Left ventricle myocardium inferior (tissue), 1 donor: ENCODE results near the gene SCTR. TPM values are rescaled to one million over a fixed set of nuclear protein-coding genes. Genes with fewer than 3 reads are reported as not detected.

Experiments used
- DNase-seq: peaks from one replicate; pipeline ENCODE4 v3.0.0-alpha.2; 2020
- H3K27ac ChIP-seq: fragments of 200-600 bp; replicated peaks from 2 replicates; pipeline ENCODE4 v1.8.0; 2021
- H3K27me3 ChIP-seq: fragments of 200-600 bp; 2 replicates; pipeline ENCODE4 v1.8.0; 2021; ENCODE audit warnings: low read depth
- H3K36me3 ChIP-seq: fragments of 200-600 bp; 2 replicates; pipeline ENCODE4 v1.8.0; 2021
- H3K4me1 ChIP-seq: fragments of 200-600 bp; 2 replicates; pipeline ENCODE4 v1.8.0; 2021
- H3K4me3 ChIP-seq: fragments of 200-600 bp; 2 replicates; pipeline ENCODE4 v1.8.0; 2021; ENCODE audit warnings: mild to moderate bottlenecking, moderate library complexity
- H3K9me3 ChIP-seq: fragments of 200-600 bp; replicated peaks from 2 replicates; pipeline ENCODE4 v1.8.0; 2021
- CTCF ChIP-seq: fragments of 200-600 bp; IDR thresholded peaks from 2 replicates; pipeline ENCODE4 v1.8.0; 2021; ENCODE audit warnings: antibody characterized with exemption, mild to moderate bottlenecking, borderline replicate concordance
- intact Hi-C: fragments of 100-400 bp; cut with micrococcal nuclease; formaldehyde crosslinking; loops from one replicate; pipeline ENCODE4 v1.11.0; 2022
- total RNA-seq: library from RNA; stranded (reverse); fragmentation: NEBNext Ultra II Directional; extraction: Animal tissue kit (Norgen Biotek cat#: 25700); gene quantifications from one replicate; pipeline ENCODE4 v1.2.1, GENCODE V29; 2021
- donor health status: DM: no; HTN: yes; CAD: no; lungs with severe emphysema.

Gene SCTR
- total RNA-seq, 1 donor from 2014 or later, result 1.2 TPM

GRCh38 chr2:119511989-119512388 lies 12.3 kb downstream of the SCTR start:
- Histone ChIP-seq H3K27ac (no peak overlapping the region), H3K36me3 (no peaks in the 10 kb centered on the region), H3K4me1 (no peaks in the 10 kb centered on the region), H3K4me3 (no peak overlapping the region), H3K27me3 (peaks cover 24% of the 10 kb centered on the region), H3K9me3 (no peaks in the 10 kb centered on the region)
- no peak for TF ChIP-seq CTCF
- intact Hi-C loops, result no loop called here
- DNase-seq, result no peak

DNA sequence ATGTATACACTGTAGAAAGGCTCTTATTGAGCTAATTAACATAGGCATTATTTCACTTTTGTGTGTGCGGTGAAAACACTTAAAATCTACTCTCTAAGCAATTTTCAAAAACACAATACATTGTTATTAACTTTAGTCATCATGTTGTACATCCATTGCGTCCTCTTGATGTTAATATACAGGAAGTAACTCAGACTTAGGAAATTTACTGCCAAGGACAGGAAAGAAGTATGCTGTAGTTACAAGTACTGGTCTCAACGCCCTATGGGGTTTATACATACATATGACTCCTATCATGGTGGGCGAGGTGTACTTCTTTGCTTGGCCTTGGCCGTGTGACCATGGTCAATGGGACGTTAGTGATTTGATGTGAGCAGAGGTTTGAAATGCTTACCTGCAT lies 15.5 kb downstream of the SCTR start:
- no peaks in the 10 kb centered on the region for H3K4me1 ChIP-seq
- no peak for TF ChIP-seq CTCF
- DNase-seq, result no peak
- intact Hi-C loops, result no loop called here
- no peak overlapping the region for H3K27ac ChIP-seq
- H3K4me3 ChIP-seq, result no peak overlapping the region
- peaks cover 15% of the 10 kb centered on the region for H3K27me3 ChIP-seq
- H3K36me3 ChIP-seq, result no peaks in the 10 kb centered on the region
- no peaks in the 10 kb centered on the region for H3K9me3 ChIP-seq

DNA sequence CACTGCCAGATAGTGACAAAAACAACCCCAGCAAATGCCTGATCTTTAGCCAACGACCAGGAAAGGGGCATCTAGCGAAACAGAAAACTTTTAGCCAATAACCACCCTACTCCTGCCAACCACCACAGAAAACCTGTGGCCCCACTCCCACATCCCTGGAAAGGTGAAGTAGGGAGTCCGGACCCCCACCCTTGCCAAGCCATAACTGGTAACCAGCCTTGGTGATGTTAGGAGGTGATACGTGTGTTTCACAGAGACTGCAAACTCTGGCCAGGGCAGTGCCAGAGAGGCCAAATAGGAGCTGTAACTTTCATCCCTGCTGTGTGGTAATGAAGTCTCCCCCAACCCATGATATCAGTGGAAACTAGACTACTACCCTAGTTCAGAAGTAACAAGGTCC lies 27.6 kb downstream of the SCTR start:
- peaks cover 24% of the 10 kb centered on the region for H3K4me1 ChIP-seq
- H3K4me3 ChIP-seq, result no peak overlapping the region
- peaks cover 18% of the 10 kb centered on the region for H3K27me3 ChIP-seq
- peaks cover 36% of the 10 kb centered on the region for H3K9me3 ChIP-seq
- no peak for DNase-seq
- TF ChIP-seq CTCF, result no peak
- no peak overlapping the region for H3K27ac ChIP-seq
- no peaks in the 10 kb centered on the region for H3K36me3 ChIP-seq
- intact Hi-C loops, result no loop called here

DNA sequence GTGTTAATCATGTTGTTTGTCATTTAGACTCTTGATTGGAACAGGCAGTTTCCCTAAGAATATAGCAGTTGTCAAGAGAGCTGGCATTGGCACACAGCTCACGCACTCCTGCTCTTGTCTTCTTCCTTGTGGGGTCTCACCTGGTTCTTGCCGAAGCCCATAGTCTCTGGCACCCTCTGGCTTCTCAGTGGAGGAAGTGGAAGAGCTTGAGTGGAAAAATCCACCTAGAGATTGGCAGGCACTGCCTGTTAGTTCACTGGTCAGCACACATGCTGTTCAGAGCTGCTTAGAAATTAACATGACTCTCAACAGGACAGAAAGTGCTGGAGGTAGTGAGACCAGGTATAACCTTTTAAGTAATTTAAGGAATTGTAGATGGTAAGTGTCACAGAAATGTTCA lies 28.3 kb downstream of the SCTR start:
- DNase-seq, result no peak
- peaks cover 30% of the 10 kb centered on the region for H3K9me3 ChIP-seq
- peaks cover 29% of the 10 kb centered on the region for H3K4me1 ChIP-seq
- peaks cover 18% of the 10 kb centered on the region for H3K27me3 ChIP-seq
- H3K36me3 ChIP-seq, result no peaks in the 10 kb centered on the region
- H3K4me3 ChIP-seq, result no peak overlapping the region
- H3K27ac ChIP-seq, result no peak overlapping the region
- intact Hi-C loops, result no loop called here
- peak; percentile 52 for TF ChIP-seq CTCF

DNA sequence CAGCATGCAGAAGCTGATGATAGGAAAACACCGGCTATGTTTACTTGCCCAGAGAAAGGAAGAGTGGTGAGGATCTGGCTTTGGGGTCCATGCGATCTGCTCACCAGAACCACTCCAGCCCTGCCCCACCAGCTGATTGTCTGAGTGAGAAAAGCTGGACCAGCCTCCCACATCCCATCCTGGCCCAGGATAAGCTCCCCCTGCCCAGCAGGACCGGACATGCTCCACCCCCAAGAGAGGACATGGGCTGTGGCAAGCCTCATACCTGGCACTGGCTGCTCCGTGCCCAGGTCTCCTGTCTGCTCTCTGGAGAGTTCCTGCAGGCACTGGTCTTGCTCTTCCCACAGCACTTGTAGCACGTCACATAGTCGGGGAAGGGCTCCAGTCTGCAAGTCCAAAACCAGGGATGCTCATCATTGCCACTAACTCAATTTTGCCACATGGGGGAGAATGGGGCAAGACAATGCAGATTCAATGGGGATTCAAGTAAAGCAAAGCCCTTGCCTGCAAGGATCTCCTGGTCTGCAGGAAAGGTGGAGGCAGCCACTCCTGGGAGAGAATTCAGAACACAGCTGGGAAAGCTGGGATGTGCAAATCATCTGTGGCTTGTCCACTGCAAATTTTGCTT lies 30.0 kb downstream of the SCTR start:
- peak overlapping the region; percentile 12 for H3K27ac ChIP-seq
- H3K4me3 ChIP-seq, result no peak overlapping the region
- H3K4me1 ChIP-seq, result peaks cover 44% of the 10 kb centered on the region
- no peak for DNase-seq
- H3K27me3 ChIP-seq, result peaks cover 18% of the 10 kb centered on the region
- TF ChIP-seq CTCF, result no peak
- peaks cover 15% of the 10 kb centered on the region for H3K9me3 ChIP-seq
- no peaks in the 10 kb centered on the region for H3K36me3 ChIP-seq
- intact Hi-C loops, result no loop called here
